ENCODE results near the gene SGO2. TPM values are rescaled to one million over a fixed set of nuclear protein-coding genes. Genes with fewer than 3 reads are reported as not detected.

Gene SGO2
- total RNA-seq, 1 donor from 2014 or later, result 4.9 TPM

DNA sequence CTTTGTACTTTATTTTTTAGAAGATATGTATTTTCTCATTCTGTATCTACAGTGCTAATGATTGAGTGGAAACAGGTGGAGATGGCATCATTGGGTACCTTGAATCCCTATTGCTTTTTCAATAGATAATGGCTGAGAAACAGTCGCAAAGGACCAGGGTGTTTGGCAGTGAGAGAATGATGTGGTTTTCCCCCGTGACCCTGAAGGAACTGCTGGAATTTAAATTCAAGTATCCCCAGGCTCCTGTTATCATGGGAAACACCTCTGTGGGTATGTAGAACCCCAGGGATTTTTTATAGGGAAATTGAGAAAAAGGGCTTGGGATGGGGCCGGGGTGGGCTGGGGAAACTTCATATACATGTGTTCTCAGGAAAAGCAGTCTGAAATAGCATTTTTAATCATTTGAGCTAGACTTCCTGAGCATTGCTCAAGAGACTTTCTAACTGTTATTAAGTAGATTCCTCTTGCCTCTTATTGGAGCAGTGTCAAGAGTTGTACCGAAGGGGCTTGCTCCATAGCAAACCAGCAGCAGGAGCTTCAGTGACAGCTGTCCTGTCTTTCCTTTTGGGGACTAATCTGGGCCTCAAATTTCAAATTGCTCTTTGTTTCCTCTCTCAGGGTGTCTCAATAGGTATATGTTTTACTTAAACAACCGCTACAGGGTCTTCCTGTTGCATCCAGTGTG is 78.7 kb downstream of the SGO2 start:
- H3K9ac ChIP-seq (ENCODE audit: low read length), result no peak overlapping the region
- no peaks in the 10 kb centered on the region for H3K27me3 ChIP-seq (ENCODE audit: insufficient read depth, low read length)
- H3K36me3 Mint-ChIP-seq (ENCODE audit: low read depth, unreplicated experiment), result peaks cover 3% of the 10 kb centered on the region
- peak; percentile 57 for DNase-seq (ENCODE audit: low read depth)
- no peaks in the 10 kb centered on the region for H3K27me3 Mint-ChIP-seq (ENCODE audit: low read depth, unreplicated experiment)
- no peaks in the 10 kb centered on the region for H3K36me3 ChIP-seq (ENCODE audit: insufficient read depth, low read length)
- H3K9me3 Mint-ChIP-seq (ENCODE audit: unreplicated experiment), result peaks cover 11% of the 10 kb centered on the region
- H3K4me2 ChIP-seq (ENCODE audit: low read length), result peak overlapping the region; percentile 72
- no peak for TF ChIP-seq EZH2 (IDR thresholded peaks at IDR 0.05; ENCODE audit: insufficient read depth, low read length)
- TF ChIP-seq, protein P1, sequence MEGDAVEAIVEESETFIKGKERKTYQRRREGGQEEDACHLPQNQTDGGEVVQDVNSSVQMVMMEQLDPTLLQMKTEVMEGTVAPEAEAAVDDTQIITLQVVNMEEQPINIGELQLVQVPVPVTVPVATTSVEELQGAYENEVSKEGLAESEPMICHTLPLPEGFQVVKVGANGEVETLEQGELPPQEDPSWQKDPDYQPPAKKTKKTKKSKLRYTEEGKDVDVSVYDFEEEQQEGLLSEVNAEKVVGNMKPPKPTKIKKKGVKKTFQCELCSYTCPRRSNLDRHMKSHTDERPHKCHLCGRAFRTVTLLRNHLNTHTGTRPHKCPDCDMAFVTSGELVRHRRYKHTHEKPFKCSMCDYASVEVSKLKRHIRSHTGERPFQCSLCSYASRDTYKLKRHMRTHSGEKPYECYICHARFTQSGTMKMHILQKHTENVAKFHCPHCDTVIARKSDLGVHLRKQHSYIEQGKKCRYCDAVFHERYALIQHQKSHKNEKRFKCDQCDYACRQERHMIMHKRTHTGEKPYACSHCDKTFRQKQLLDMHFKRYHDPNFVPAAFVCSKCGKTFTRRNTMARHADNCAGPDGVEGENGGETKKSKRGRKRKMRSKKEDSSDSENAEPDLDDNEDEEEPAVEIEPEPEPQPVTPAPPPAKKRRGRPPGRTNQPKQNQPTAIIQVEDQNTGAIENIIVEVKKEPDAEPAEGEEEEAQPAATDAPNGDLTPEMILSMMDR (IDR thresholded peaks at IDR 0.05; ENCODE audit: insufficient read depth, low read depth, low read length), result no peak
- peaks cover 31% of the 10 kb centered on the region for H3K4me1 ChIP-seq (ENCODE audit: insufficient read depth, low read length)
- H3K4me3 ChIP-seq (ENCODE audit: insufficient read depth, low read depth, low read length), result no peak overlapping the region
- no peak overlapping the region for H2AFZ ChIP-seq (ENCODE audit: low read depth, low read length)
- H3K4me3 Mint-ChIP-seq (ENCODE audit: unreplicated experiment), result no peak overlapping the region
- peak overlapping the region; percentile 50 for H3K27ac Mint-ChIP-seq (ENCODE audit: unreplicated experiment)
- peaks cover 27% of the 10 kb centered on the region for H3K4me1 Mint-ChIP-seq (ENCODE audit: low read depth, unreplicated experiment)
- no peaks in the 10 kb centered on the region for H3K9me3 ChIP-seq (ENCODE audit: insufficient read depth, low read depth, low read length)
- H3K27ac ChIP-seq (ENCODE audit: low read depth, low read length), result peak overlapping the region; percentile 46
- no peaks in the 10 kb centered on the region for H3K79me2 ChIP-seq (ENCODE audit: insufficient read depth, low read length)
- H4K20me1 ChIP-seq (ENCODE audit: insufficient read depth, low read length), result no peaks in the 10 kb centered on the region
- no peak for FAIRE-seq

DNA sequence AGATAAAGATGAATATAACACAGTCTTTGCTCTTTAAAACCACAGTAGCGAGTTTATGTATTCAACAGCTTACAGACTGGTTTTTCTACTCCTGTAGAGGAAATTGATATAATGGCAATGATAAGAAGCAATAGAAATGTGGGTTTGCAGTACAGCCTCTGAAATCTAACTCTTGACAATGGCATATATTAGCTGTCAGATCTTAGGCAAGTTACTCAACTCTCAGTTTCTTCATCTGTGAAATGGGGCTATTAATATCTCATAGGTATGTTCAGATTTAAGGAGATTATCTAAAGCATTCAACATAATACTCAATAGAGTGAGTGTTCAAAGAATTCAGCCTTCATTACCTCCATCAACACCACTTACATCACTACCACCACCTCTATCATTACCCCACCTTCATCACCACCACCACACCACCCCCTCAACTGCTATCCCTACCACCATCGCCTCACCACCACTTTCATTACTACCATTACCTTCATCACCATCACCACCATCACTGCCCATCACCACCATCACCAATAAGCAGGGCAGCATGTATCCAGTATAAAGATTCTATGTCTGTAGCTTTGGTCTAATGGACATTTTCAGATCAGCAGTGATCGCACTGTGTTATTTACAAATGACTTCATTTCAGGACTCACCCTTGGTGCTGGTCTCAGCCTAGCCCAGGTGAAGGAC is 82.5 kb downstream of the SGO2 start:
- FAIRE-seq (peak; percentile 39), DNase-seq (ENCODE audit: low read depth) (no peak)
- no peaks in the 10 kb centered on the region for H3K9me3 ChIP-seq (ENCODE audit: insufficient read depth, low read depth, low read length)
- no peak overlapping the region for H3K4me3 ChIP-seq (ENCODE audit: insufficient read depth, low read depth, low read length)
- no peaks in the 10 kb centered on the region for H3K27me3 ChIP-seq (ENCODE audit: insufficient read depth, low read length)
- no peak for TF ChIP-seq EZH2 (IDR thresholded peaks at IDR 0.05; ENCODE audit: insufficient read depth, low read length)
- TF ChIP-seq, protein P1 (IDR thresholded peaks at IDR 0.05; ENCODE audit: insufficient read depth, low read depth, low read length), result no peak
- Mint-ChIP-seq H3K4me3 (ENCODE audit: unreplicated experiment) (no peak overlapping the region), H3K36me3 (ENCODE audit: low read depth, unreplicated experiment) (peaks cover 3% of the 10 kb centered on the region), H3K4me1 (ENCODE audit: low read depth, unreplicated experiment) (peaks cover 20% of the 10 kb centered on the region), H3K27ac (ENCODE audit: unreplicated experiment) (peak overlapping the region; percentile 83), H3K27me3 (ENCODE audit: low read depth, unreplicated experiment) (no peaks in the 10 kb centered on the region), H3K9me3 (ENCODE audit: unreplicated experiment) (peaks cover 11% of the 10 kb centered on the region)
- peak overlapping the region; percentile 71 for H3K4me2 ChIP-seq (ENCODE audit: low read length)
- H4K20me1 ChIP-seq (ENCODE audit: insufficient read depth, low read length), result no peaks in the 10 kb centered on the region
- no peaks in the 10 kb centered on the region for H3K36me3 ChIP-seq (ENCODE audit: insufficient read depth, low read length)
- peak overlapping the region; percentile 11 for H3K9ac ChIP-seq (ENCODE audit: low read length)
- peaks cover 21% of the 10 kb centered on the region for H3K4me1 ChIP-seq (ENCODE audit: insufficient read depth, low read length)
- H2AFZ ChIP-seq (ENCODE audit: low read depth, low read length), result no peak overlapping the region
- H3K27ac ChIP-seq (ENCODE audit: low read depth, low read length), result peak overlapping the region; percentile 46
- no peaks in the 10 kb centered on the region for H3K79me2 ChIP-seq (ENCODE audit: insufficient read depth, low read length)
